Calu3 (cell line): ENCODE results near the gene SFMBT2. TPM values are rescaled to one million over a fixed set of nuclear protein-coding genes. Genes with fewer than 3 reads are reported as not detected.

Experiments used
- BruUV-seq: library from RNA; stranded (reverse); fragments of 400-500 nt; replicated peaks from 2 replicates; lab custom pipeline; 2021; lab: Mats Ljungman, UMichigan
- CTCF ChIA-PET: fragments of 300-600 bp; sonication (Branson Sonifier 250); formaldehyde crosslinking; loops from one replicate; lab custom pipeline; 2022; ENCODE audit warnings: antibody characterized with exemption; lab: Charles Lee
- DNase-seq: peaks from one replicate; pipeline ENCODE4 v3.0.0; 2022
- H3K27ac Mint-ChIP-seq: one replicate; pipeline ENCODE4 v1.8.0; 2022; ENCODE audit warnings: mixed read lengths; ENCODE audit not compliant: unreplicated experiment
- H3K27me3 Mint-ChIP-seq: one replicate; pipeline ENCODE4 v1.8.0; 2022; ENCODE audit warnings: mixed read lengths; ENCODE audit not compliant: unreplicated experiment
- H3K36me3 Mint-ChIP-seq: one replicate; pipeline ENCODE4 v1.8.0; 2022; ENCODE audit warnings: mild to moderate bottlenecking, moderate library complexity, mixed read lengths; ENCODE audit not compliant: insufficient read depth, unreplicated experiment
- H3K4me1 Mint-ChIP-seq: one replicate; pipeline ENCODE4 v1.8.0; 2022; ENCODE audit warnings: mild to moderate bottlenecking, low read depth, mixed read lengths; ENCODE audit not compliant: unreplicated experiment
- H3K4me3 Mint-ChIP-seq: one replicate; pipeline ENCODE4 v1.8.0; 2022; ENCODE audit warnings: mild to moderate bottlenecking, low read depth, moderate library complexity, mixed read lengths; ENCODE audit not compliant: unreplicated experiment
- H3K9me3 Mint-ChIP-seq: one replicate; pipeline ENCODE4 v1.8.0; 2022; ENCODE audit warnings: low read depth, mixed read lengths; ENCODE audit not compliant: unreplicated experiment
- intact Hi-C: fragments of 100-400 bp; cut with micrococcal nuclease; formaldehyde crosslinking; loops from one replicate; pipeline ENCODE4 v1.10.0; 2022; ENCODE audit not compliant: unreplicated experiment
- total RNA-seq: library from RNA; stranded (reverse); gene quantifications from 2 replicates; pipeline ENCODE4 v1.2.3, GENCODE V29; 2022
- TF ChIP-seq, protein P1 (sequence below): fragments of 200-600 bp; IDR thresholded peaks from one replicate; pipeline ENCODE4 v1.8.0; 2022; ENCODE audit warnings: antibody characterized with exemption; ENCODE audit not compliant: unreplicated experiment

SFMBT2 gene
- total RNA-seq, 1 experiment from 2014 or later, result 0.64 TPM

DNA sequence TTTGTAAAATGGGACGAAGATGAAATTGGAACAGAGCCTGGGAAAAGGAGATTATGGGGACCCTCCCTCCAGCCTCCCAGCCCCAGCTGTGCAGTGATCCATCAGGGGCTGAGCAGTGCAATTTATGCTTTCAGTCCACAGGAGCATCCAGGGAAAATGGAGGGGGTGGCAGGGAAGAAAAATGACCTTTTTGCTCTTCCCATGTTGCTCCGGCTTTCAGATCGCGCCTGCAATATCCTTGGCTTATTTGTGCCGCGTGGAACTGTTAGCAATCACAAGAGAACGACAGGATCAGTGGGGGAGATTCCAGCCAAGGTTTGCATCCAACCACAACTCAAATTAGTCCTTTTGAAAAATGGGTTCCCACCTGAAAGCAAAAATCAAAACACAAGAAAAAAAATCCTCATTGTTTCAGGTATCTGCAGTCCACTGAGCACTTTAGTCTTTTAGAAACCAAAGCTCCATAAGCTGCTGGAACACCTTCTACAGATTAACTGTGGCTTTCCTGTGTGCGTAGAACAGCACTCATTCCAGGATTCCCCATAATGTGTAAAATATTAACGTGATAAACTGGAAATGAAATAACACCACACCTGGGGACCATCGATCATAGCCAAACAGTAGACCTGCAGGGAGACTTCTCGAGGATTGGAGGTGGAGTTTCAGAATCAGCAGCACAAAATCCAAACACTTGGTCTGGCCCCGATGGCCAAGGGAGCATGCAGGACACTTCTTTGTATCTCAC lies 30.7 kb upstream of the SFMBT2 start:
- no peak for DNase-seq
- Mint-ChIP-seq H3K36me3 (no peaks in the 10 kb centered on the region), H3K27ac (no peak overlapping the region), H3K4me1 (no peaks in the 10 kb centered on the region), H3K27me3 (peaks cover 89% of the 10 kb centered on the region), H3K9me3 (no peaks in the 10 kb centered on the region), H3K4me3 (no peak overlapping the region)
- TF ChIP-seq, protein P1, sequence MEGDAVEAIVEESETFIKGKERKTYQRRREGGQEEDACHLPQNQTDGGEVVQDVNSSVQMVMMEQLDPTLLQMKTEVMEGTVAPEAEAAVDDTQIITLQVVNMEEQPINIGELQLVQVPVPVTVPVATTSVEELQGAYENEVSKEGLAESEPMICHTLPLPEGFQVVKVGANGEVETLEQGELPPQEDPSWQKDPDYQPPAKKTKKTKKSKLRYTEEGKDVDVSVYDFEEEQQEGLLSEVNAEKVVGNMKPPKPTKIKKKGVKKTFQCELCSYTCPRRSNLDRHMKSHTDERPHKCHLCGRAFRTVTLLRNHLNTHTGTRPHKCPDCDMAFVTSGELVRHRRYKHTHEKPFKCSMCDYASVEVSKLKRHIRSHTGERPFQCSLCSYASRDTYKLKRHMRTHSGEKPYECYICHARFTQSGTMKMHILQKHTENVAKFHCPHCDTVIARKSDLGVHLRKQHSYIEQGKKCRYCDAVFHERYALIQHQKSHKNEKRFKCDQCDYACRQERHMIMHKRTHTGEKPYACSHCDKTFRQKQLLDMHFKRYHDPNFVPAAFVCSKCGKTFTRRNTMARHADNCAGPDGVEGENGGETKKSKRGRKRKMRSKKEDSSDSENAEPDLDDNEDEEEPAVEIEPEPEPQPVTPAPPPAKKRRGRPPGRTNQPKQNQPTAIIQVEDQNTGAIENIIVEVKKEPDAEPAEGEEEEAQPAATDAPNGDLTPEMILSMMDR, result no peak
- no TSS peak for BruUV-seq
- CTCF ChIA-PET, result interaction anchor here (1.1 kb wide), 1 partner anchor 296 kb away, joined by 3 read pairs; no protein-coding TSS in a partner anchor
- intact Hi-C loops, result no loop called here

DNA sequence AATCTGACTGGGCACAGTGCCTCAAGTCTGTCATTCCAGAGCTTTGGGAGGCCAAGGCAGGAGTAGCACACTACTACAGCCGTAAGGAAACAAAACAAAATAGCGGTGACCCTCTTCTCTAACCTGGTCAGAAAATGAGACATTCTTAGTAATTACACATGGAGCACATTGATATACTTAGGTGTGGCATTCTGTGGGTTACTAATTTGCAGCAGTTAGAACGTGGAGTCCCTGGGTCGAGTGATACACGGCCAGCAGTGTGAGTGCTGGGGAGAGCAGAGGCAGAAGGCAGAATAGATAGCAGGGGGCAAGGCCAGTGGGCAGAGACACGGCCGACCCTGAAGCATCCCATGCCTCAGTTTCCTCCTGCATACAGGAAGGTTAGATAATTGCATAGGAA lies 28.9 kb upstream of the SFMBT2 start:
- intact Hi-C loops, result no loop called here
- TF ChIP-seq, protein P1, result no peak
- Mint-ChIP-seq H3K36me3 (no peaks in the 10 kb centered on the region), H3K27ac (no peak overlapping the region), H3K27me3 (peaks cover 89% of the 10 kb centered on the region), H3K4me1 (no peaks in the 10 kb centered on the region), H3K4me3 (no peak overlapping the region), H3K9me3 (no peaks in the 10 kb centered on the region)
- CTCF ChIA-PET, result no interaction called here
- DNase-seq, result no peak
- no TSS peak for BruUV-seq

- DNase-seq, result no peak
- CTCF ChIA-PET, result interaction anchor here (0.6 kb wide), 2 partner anchors 14 to 209 kb away, joined by 3 read pairs; no protein-coding TSS in a partner anchor
- no peaks in the 10 kb centered on the region for H3K9me3 Mint-ChIP-seq
- BruUV-seq, result no TSS peak
- intact Hi-C loops, result no loop called here
- no peak overlapping the region for H3K4me3 Mint-ChIP-seq
- TF ChIP-seq, protein P1, result no peak
- no peaks in the 10 kb centered on the region for H3K4me1 Mint-ChIP-seq
- H3K27ac Mint-ChIP-seq, result no peak overlapping the region
- H3K36me3 Mint-ChIP-seq, result no peaks in the 10 kb centered on the region
- H3K27me3 Mint-ChIP-seq, result peaks cover 95% of the 10 kb centered on the region
Measured at GRCh38 chr10:7438196-7438986, 27.6 kb upstream of the SFMBT2 start.

DNA sequence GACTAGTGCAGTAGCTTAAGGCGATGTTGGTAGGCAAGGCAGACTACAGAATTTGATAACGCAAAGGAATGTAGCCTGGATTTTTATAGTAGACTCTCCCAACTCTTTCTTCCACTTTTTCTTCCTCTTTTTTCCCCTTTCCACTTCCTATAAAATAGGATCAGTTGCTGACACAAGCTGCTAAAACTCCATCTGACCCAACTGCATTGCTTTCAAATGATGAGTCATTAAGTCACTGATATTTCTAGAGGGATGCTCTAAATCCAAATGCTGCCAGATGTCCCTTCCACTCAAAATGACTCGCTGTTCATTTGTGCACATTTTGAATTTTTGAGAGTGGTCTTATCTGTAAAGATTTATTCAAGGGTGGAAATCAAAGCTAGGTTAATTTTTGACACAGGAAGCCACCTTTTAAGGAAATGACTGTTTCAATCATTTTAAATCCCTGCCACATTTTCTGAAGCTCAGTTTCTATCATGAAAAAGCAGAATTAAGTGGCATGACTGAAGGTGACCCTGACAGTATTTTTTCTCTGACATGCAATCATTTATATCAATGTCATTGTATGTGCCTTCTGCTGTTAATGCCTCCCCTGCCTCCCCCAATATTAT lies 25.8 kb upstream of the SFMBT2 start:
- no peak overlapping the region for H3K27ac Mint-ChIP-seq
- CTCF ChIA-PET, result interaction anchor here (0.5 to 0.7 kb wide), 3 partner anchors 421 to 1100 kb away, joined by 3 to 5 read pairs (median 4); no protein-coding TSS in a partner anchor
- no peak overlapping the region for H3K4me3 Mint-ChIP-seq
- no TSS peak for BruUV-seq
- H3K9me3 Mint-ChIP-seq, result no peaks in the 10 kb centered on the region
- no peaks in the 10 kb centered on the region for H3K36me3 Mint-ChIP-seq
- TF ChIP-seq, protein P1, result no peak
- intact Hi-C loops, result no loop called here
- no peaks in the 10 kb centered on the region for H3K4me1 Mint-ChIP-seq
- no peak for DNase-seq
- H3K27me3 Mint-ChIP-seq, result peaks cover 99% of the 10 kb centered on the region
